T47D (cell line): ENCODE data around the gene IRF5.
"Not testable (repeated sequence)": the region's sequence is repeated elsewhere in the genome, so short reads cannot be mapped to it uniquely, and the experiment has no call there.

Experiments
- DNase-seq, 2 experiments: peaks; one replicate each; pipeline versions ENCODE4 v3.0.0 to v3.0.0-alpha.2; 2011 to 2012; ENCODE audit warnings: low read depth in 1 of 2, low spot score in 1 of 2
- JUND ChIP-seq: IDR thresholded peaks from 2 replicates; pipeline ENCODE4 v1.6.1; 2012; ENCODE audit warnings: low read depth
- in situ Hi-C: cut with HindIII; loops from 2 replicates; pipeline ENCODE4 v1.10.0; 2016; ENCODE audit warnings: low sequenced_read_pairs, low pct_unique_long_range_greater_than_20kb

Gene IRF5

DNA sequence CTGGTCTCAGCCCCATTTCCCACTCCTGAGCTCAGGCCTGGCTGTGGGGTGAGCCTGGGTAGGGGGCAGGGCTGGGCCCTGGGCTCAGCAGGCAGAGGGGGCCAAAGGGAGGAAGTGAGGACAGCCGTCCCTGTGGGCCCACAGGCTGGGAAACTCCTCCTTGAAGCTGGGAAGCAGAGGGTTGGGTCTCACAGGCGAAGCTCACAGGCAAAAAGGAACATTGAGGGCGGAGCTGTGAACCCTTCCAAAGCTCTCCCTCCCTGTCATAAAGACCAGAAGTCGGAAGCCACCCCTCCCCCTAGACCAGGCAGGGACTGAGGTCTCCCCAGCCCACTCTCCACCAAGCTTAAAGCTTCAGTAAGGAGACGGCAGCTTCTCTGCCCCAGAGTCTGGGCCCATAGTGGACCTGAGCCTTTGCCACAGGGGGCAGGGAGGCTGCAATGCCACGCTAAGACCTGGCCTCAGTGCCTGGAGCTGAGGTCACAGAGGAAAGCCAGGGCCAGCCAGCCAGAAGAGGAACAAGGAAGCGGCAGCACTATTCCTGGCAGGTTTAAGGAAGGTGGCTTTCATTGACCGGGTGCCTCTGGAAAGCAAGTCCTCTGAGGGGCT is 26.2 kb upstream of the IRF5 start:
- TF ChIP-seq JUND: no peak
- in situ Hi-C loops: no loop called here
- peak; percentile 44 to 55 for DNase-seq

DNA sequence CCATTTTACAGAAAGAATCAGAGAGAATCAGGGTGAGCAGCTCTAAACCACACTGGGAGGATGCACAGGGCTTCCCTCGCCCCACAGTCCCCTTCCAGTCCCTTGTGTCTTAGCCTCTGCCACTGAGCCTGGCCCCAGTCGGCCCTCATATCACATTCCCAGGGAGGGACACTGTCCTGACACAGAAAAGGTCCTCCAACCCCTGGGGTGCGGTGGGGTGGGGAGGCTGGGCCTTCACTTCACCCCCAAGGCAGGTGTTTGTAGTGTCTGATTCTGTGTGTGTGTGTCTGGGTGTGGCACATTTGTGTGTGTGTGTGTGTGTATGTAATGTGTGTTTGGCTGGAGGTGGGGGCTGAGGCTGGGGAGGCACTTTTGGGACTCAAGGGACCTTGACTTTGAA is 25.4 kb upstream of the IRF5 start:
- no peak for TF ChIP-seq JUND
- in situ Hi-C loops: no loop called here
- DNase-seq: no peak

DNA sequence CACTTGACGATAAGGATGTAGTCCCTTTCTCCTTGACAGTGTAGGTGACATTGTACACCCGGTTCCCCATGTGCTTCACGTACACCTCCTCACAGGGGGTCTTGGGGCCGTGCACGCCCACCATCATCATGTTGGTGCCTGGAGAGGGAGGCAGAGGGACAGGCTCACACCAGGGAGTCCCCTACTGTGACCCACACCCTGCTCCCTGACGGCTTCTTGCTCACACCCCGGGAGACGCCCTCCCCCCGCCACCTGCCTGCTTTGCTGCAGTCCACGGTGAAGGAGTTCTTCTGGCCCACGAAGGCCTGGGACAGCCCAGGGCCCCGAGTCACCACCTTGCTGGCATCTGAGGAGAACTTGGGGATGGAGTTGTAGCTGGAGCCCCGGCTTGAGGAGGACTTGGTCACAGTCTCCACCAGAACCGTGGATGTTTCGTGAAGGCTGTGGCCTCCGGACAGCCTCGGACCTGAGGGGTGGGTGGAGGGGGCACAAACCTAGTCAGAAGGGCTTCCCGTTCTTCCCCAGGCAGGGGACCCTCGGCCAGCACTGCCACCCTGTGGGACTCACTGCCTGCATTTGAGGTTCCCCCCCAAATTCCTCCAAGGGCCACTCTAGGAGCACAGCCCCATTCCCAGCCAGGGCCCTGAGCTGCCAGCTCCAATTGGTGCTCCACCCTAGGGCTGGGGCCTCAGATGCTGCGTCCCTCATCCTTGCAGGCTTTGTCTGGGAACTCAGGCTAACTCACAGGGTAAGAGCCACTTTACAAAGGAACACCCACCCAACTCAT is 24.8 kb upstream of the IRF5 start:
- in situ Hi-C loops, DNase-seq: not testable (repeated sequence)

DNA sequence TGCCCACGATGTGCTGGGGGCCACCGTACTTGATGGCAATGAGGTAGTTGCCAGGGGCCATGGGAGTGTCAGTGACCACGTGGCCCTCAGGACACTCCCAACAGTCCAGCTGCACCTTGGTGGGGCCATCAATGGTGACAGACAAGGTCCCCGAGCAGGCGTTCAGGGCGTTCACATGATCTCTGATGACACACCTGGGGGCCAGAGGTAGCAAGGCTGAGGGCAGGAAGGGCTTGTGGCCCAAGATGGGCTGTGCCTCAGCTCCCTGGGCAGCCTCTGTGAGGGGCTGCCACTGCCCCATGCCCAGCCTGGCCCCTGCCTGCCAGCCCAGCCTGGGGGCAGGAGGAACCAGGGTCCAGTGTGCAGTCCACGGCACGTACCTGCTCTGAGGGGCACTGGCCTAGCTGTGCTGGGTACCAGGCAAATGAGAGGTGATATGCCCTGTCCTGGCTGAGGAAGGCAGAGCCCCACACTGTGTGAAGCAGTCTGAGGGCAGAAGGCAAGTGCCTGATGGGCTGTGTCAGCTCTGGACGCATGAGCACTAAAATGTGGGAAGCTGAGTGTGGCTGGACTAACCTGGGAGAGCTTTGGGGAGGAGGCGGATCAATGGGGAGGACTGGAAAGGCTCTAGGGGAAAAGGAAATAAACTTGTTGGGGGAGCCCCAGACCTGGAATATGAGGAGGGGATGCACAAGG is 23.7 kb upstream of the IRF5 start:
- DNase-seq: no peak
- TF ChIP-seq JUND: no peak
- in situ Hi-C loops: no loop called here

DNA sequence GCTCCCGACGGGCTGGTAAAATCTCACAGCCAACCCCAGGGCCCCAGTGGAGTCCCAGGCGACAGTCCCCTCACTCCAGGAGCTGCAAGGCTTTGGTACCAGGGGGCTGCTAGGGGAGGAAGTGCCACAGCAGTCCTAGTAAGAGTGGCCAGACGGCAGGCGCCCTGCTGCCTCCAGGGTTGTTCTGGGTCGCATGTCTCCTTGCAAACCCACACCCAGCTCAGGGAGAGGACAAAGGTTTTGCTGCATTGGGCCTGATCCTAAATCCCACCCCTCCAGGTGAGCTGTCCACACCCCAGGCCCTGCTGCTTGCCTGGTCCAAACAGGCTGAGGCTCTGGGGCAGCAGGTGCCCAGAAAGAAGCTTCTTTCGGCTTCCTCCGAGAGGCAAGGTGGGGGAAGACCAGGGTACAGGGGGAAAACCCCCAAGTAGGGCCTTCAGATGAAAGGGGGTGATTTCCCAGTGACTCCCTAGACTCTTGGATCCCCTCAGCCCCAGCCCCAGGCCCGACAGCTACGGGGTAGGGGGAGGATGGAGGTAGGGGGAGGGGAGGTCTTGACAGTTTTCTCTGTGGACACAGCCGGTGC is 23.1 kb upstream of the IRF5 start:
- no peak for TF ChIP-seq JUND
- in situ Hi-C loops: no loop called here
- no peak for DNase-seq

DNA sequence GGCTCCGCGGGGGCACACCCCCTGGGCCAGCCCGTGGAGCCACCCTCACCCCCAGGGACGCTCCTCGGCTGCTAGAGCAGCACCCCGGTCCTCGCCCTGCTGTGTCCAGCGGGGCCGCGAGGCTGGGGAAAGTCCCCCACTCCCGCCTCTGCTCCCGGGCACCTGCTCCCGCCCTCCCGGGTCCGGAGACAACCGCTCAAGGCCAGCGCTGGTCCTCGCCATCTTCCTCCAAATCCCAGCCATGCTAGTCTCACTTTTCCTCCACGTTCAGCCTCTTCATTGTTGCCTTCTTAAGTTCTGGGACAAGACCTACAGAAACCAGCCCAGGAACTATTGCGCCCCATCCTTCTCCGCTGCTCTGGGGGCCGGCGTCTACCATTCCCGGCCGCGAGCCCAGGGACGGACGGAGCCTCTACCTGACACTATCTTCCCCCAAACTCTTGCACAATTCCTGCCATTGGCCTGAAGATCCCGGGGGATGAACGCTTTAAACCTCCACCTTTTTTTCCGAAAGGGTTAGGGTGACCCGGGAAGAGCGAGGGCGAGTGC is 22.4 kb upstream of the IRF5 start:
- in situ Hi-C loops: no loop called here
- no peak for DNase-seq
- TF ChIP-seq JUND: no peak

DNA sequence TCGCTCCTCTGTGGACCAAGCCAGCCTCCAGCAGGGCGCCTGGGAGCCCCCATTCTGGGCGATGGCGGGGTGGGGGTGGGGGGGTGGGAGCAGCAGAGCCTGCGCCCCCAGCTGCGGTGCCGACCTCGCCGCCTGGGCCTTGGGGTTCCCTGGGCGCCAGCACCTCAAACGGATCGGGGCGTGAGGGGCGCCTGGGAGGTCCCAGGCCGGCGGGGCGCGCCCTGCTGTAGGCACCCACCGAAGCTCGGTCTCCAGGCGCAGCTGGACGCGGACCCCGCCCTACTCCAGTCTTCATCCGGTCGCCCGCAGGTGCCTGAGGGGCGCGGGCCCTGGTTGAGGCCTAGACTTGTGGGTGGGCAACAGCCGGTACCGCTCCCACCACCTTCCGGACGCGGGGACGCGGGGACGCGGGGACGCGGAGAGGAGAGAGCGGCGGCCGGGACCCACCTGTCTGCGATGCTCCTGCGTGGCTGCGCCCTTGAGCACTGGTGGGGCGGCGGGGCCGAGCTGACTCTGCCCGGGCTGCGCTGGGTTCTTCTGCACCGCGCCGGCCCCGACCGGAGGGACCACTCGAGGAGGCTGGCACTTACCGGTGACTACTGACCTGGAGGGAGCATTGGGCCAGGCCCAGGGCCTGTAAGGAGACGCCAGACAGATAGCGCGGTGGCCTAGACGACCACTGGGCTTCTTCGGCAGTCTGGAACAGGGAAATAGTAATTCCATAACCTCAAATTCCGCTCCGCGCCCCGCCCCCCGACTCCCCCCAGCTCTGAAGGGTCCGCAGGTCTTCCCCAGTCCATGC is 21.7 kb upstream of the IRF5 start:
- no peak for TF ChIP-seq JUND
- no peak for DNase-seq
- in situ Hi-C loops: no loop called here

DNA sequence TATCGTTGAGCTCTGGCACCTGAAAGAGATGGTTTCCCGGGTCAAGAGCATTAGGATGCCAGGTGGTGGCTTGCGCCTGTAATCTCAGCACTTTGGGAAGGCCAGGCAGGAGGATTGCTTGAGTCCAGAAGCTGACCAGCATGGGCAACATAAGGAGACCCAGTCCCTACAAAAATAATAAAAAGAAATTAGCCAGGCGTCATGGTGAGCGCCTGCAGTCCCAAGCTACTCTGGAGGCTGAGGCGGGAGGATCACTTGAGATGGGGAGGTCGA is 21.1 kb upstream of the IRF5 start:
- in situ Hi-C loops: no loop called here
- no peak for TF ChIP-seq JUND
- no peak for DNase-seq

DNA sequence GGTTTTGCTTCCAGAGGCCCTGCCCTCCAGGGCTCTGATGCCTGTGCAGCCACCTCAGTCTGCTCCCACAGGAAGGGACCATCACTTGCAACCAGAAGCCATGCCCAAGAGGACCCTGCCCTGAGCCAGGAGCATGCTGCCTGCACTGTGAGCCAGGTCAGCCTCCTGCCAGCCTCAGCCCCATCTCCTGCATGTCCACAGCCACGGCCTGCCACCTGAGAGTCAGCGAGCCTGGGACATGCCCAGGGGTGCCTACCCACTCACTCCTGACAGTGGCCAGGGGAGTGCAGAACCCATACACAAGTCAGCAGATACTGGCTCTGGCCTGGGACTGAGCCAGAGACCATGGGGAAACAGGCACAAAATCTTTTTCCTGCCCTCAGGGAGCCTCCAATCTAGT is 20.6 kb upstream of the IRF5 start:
- no peak for TF ChIP-seq JUND
- in situ Hi-C loops: no loop called here
- DNase-seq: no peak

DNA sequence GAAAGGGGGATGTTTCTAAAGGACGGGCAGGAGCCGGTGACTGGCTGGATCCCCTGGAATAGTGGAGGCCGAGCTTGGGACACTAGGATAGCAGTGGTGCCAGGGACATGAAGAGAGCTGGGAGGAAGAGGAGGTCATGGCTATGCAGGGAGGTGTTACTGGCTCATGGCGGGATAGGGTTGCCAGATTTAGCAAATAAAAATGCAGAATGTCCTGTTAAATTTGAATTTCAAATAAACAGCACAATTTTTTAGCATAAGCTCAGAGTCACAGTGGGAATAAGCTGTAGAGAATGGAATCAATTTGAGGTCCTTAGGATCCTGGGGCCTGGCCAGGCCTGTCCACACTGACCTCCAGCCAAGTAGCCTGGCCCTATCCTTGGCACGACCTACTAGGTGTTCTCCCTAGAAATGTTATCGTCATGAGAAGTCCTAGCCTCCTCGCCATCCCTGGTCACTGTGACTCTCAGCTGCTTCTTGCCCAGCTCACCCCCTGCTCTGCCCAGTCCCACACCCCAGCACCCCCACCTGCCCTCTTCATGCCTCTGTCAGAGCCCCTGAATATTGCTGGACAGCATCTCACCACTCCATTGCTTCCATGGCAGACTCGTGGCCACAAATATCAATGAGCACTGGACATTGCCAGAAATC is 19.6 kb upstream of the IRF5 start:
- no peak for TF ChIP-seq JUND
- in situ Hi-C loops: no loop called here
- DNase-seq: no peak

DNA sequence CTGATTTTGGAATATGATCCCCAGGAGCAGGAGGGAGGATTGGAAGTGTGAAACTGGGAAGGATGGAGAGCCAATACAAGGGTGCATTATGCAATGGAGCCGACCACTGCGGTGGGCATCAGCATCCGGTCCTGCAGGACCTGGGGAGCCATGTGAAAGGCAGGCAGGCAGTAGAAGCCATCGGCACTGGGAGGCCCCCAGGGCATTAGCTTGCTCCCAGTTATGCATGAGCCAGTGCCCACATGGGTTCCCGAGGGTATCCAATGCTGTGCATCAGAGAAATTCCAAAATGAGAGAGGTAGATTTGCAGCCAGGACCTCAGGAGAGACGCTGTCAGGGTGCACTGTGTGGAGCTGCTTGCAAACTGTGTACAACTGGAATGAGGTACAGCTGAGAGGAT is 18.5 kb upstream of the IRF5 start:
- DNase-seq: no peak
- in situ Hi-C loops: no loop called here
- TF ChIP-seq JUND: no peak
